Vagina (tissue), 2 donors: ENCODE data around the gene CENPQ.

Experiments used
- POLR2A ChIP-seq, 2 donors: fragments of 450-650 bp; IDR thresholded peaks; one replicate each; pipeline ENCODE4 v1.6.1; 2017; ENCODE audit warnings: antibody characterized with exemption in 2 of 2, mild to moderate bottlenecking in 2 of 2, moderate library complexity in 2 of 2
- TF ChIP-seq, protein P1 (sequence below), 3 experiments: fragments of 450-650 bp in 2 of 3; fragments of 200-600 bp in 1 of 3; sonication (generic) in 1 of 3; IDR thresholded peaks; one replicate each; pipeline ENCODE4 v1.5.1; 2017 to 2019; ENCODE audit warnings: antibody characterized with exemption in 3 of 3, mild to moderate bottlenecking in 2 of 3, moderate library complexity in 2 of 3

DNA sequence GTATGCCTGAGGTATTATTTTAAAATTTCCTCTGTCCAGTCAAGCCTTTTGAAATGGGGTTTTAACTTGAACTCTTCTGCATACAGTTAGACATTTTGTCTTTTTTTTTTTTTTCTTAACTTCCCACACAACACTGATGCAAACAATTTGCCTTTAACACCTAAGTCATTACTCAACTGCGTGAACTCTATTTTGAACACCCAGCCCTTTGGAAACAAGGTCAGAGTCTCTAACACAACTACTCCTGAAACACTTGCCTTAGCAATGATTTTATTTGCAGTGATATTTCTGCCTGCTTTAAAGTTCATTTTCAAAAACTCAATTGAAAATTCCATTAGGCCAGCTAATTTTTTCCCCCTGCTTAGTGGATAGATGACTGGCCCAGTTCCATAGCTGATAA is 60.7 kb downstream of the CENPQ start:
- TF ChIP-seq POLR2A (IDR thresholded peaks at IDR 0.05) = no peak
- TF ChIP-seq, protein P1, sequence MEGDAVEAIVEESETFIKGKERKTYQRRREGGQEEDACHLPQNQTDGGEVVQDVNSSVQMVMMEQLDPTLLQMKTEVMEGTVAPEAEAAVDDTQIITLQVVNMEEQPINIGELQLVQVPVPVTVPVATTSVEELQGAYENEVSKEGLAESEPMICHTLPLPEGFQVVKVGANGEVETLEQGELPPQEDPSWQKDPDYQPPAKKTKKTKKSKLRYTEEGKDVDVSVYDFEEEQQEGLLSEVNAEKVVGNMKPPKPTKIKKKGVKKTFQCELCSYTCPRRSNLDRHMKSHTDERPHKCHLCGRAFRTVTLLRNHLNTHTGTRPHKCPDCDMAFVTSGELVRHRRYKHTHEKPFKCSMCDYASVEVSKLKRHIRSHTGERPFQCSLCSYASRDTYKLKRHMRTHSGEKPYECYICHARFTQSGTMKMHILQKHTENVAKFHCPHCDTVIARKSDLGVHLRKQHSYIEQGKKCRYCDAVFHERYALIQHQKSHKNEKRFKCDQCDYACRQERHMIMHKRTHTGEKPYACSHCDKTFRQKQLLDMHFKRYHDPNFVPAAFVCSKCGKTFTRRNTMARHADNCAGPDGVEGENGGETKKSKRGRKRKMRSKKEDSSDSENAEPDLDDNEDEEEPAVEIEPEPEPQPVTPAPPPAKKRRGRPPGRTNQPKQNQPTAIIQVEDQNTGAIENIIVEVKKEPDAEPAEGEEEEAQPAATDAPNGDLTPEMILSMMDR (IDR thresholded peaks at IDR 0.05) = no peak
